HG03460 (cell line): ENCODE measurements around the gene ITGB1.

Experiments used
- ATAC-seq: cut with Tn5 transposase; IDR thresholded peaks from one replicate; pipeline ENCODE4 v1.9.1; 2021; ENCODE audit not compliant: unreplicated experiment

The ITGB1 gene

GRCh38 chr10:32893916-32894664 is 63.9 kb downstream of the ITGB1 start:
- ATAC-seq = no peak

GRCh38 chr10:32893434-32893833 is 64.6 kb downstream of the ITGB1 start:
- ATAC-seq = no peak

- ATAC-seq = no peak
Measured at GRCh38 chr10:32891261-32891660, 66.8 kb downstream of the ITGB1 start.

GRCh38 chr10:32890444-32890843 is 67.6 kb downstream of the ITGB1 start:
- no peak for ATAC-seq

- no peak for ATAC-seq
Measured at GRCh38 chr10:32889631-32890212, 68.3 kb downstream of the ITGB1 start.

- no peak for ATAC-seq
Measured at GRCh38 chr10:32888161-32888927, 69.7 kb downstream of the ITGB1 start.

GRCh38 chr10:32887481-32887880 is 70.5 kb downstream of the ITGB1 start:
- ATAC-seq = no peak

GRCh38 chr10:32882076-32882475 is 76.0 kb downstream of the ITGB1 start:
- no peak for ATAC-seq

- no peak for ATAC-seq
Measured at GRCh38 chr10:32878646-32879045, 79.4 kb downstream of the ITGB1 start.

- no peak for ATAC-seq
Measured at GRCh38 chr10:32877915-32878314, 80.1 kb downstream of the ITGB1 start.

- no peak for ATAC-seq
Measured at GRCh38 chr10:32865170-32865569, 92.9 kb downstream of the ITGB1 start.

GRCh38 chr10:32854435-32854834 is 103.6 kb downstream of the ITGB1 start:
- no peak for ATAC-seq

GRCh38 chr10:32851301-32851700 is 106.7 kb downstream of the ITGB1 start:
- ATAC-seq = no peak
